ENCODE data around the gene PDE6B.
A peak's percentile ranks its signal among the peaks of the same experiment; 100 is the strongest.

The PDE6B gene

GRCh38 chr4:600850-601515 lies 24.4 kb upstream of the PDE6B start:
- no peak for DNase-seq (ENCODE audit: low read depth)

GRCh38 chr4:601612-602558 lies 23.5 kb upstream of the PDE6B start:
- DNase-seq (ENCODE audit: low read depth) = no peak

GRCh38 chr4:602559-602942 lies 22.8 kb upstream of the PDE6B start:
- DNase-seq (ENCODE audit: low read depth) = peak; percentile 4

- peak; percentile 7 for DNase-seq (ENCODE audit: low read depth)
Observed at GRCh38 chr4:604131-604530, 21.2 kb upstream of the PDE6B start.

- DNase-seq (ENCODE audit: low read depth) = no peak
Observed at GRCh38 chr4:605702-606425, 19.5 kb upstream of the PDE6B start.

GRCh38 chr4:608236-608635 lies 17.1 kb upstream of the PDE6B start:
- no peak for DNase-seq (ENCODE audit: low read depth)

GRCh38 chr4:609400-610050 lies 15.8 kb upstream of the PDE6B start:
- DNase-seq (ENCODE audit: low read depth) = no peak

- no peak for DNase-seq (ENCODE audit: low read depth)
Observed at GRCh38 chr4:610411-611261, 14.7 kb upstream of the PDE6B start.

GRCh38 chr4:612052-612748 lies 13.2 kb upstream of the PDE6B start:
- no peak for DNase-seq (ENCODE audit: low read depth)

- no peak for DNase-seq (ENCODE audit: low read depth)
Observed at GRCh38 chr4:612749-613125, 12.6 kb upstream of the PDE6B start.

- no peak for DNase-seq (ENCODE audit: low read depth)
Observed at GRCh38 chr4:613126-613525, 12.2 kb upstream of the PDE6B start.

- no peak for DNase-seq (ENCODE audit: low read depth)
Observed at GRCh38 chr4:616091-616490, 9.3 kb upstream of the PDE6B start.

- no peak for DNase-seq (ENCODE audit: low read depth)
Observed at GRCh38 chr4:616911-617643, 8.3 kb upstream of the PDE6B start.

- DNase-seq (ENCODE audit: low read depth) = no peak
Observed at GRCh38 chr4:617644-618641, 7.4 kb upstream of the PDE6B start.

GRCh38 chr4:620201-620600 lies 5.2 kb upstream of the PDE6B start:
- no peak for DNase-seq (ENCODE audit: low read depth)

- DNase-seq (ENCODE audit: low read depth) = no peak
Observed at GRCh38 chr4:620851-621261, 4.5 kb upstream of the PDE6B start.

GRCh38 chr4:621296-622070 lies 3.9 kb upstream of the PDE6B start:
- no peak for DNase-seq (ENCODE audit: low read depth)

Measured in stimulated activated CD8-positive, alpha-beta memory T cell treated with anti-CD3 and anti-CD28 coated beads, Interleukin-12 subunit alpha, Interleukin-12 subunit beta, amount 100 ng/mL, for 1 hour (primary cell).